AG04450 (cell line): ENCODE measurements around the gene ZKSCAN3. TPM values are rescaled to one million over a fixed set of nuclear protein-coding genes. Genes with fewer than 3 reads are reported as not detected.
"Not testable (repeated sequence)": the region's sequence is repeated elsewhere in the genome, so short reads cannot be mapped to it uniquely, and the experiment has no call there.

Experiments used
- CTCF ChIA-PET: fragments of 300-600, 350-600 bp; formaldehyde crosslinking; extraction: SDS; loops from one replicate; lab custom pipeline; 2022; ENCODE audit warnings: antibody characterized with exemption, inconsistent platforms; lab: Charles Lee
- POLR2A ChIA-PET: fragments of 350-600 bp; formaldehyde crosslinking; extraction: SDS; loops from one replicate; lab custom pipeline; 2021; ENCODE audit warnings: antibody characterized with exemption, inconsistent platforms; lab: Yijun Ruan, JAX
- DNase-seq: peaks from one replicate; pipeline ENCODE4 v3.0.0-alpha.2; 2011; ENCODE audit warnings: low read depth, low spot score
- H3K27ac ChIP-seq: one replicate; pipeline ENCODE4 v1.5.1; 2012; ENCODE audit warnings: low read depth, low read length, control low read depth
- H3K27me3 ChIP-seq: one replicate; pipeline ENCODE4 v1.6.0; 2012; ENCODE audit warnings: low read length; ENCODE audit not compliant: control insufficient read depth, insufficient read depth
- H3K4me3 ChIP-seq: 2 replicates; pipeline ENCODE4 v1.5.1; 2011; ENCODE audit warnings: mild to moderate bottlenecking, low read depth, low read length, control low read depth
- H3K9me3 ChIP-seq: 2 replicates; pipeline ENCODE4 v1.5.1; 2012; ENCODE audit warnings: low read length; ENCODE audit not compliant: control insufficient read depth, insufficient read depth
- CTCF ChIP-seq: IDR thresholded peaks from 2 replicates; pipeline ENCODE4 v1.5.1; 2011; ENCODE audit warnings: low read depth, low read length, control low read depth, inconsistent platforms
- polyA plus RNA-seq: library from polyadenylated mRNA; depleted of rRNA; stranded (reverse); fragments of >200 nt; gene quantifications from 2 replicates; pipeline ENCODE4 v1.2.3, GENCODE V29; 2011

The ZKSCAN3 gene
- polyA plus RNA-seq, 1 experiment, result 6.0 TPM

DNA sequence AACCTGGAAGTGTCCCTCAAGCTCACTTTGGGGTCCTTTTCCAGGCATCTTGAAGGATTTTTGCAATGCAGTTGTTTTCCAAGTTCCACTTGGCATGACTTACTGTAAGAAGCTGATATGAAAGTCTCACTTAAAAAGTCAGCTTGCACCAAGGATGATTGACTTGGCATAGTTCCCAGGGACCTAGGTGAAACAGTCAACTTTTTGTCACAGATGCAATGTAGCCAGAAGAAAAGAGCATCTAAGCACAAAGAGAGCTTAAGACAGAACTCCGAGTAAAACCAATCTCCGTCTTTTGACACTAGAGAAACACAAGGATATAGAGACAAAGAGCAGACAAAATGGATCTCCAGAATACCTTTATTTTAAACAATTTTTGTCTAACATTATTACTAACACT is 52.5 kb downstream of the ZKSCAN3 start:
- Histone ChIP-seq H3K4me3 (no peak overlapping the region), H3K9me3 (no peaks in the 10 kb centered on the region; the same call in 1 of the 2 replicates), H3K27ac (no peak overlapping the region), H3K27me3 (no peaks in the 10 kb centered on the region)
- ChIA-PET CTCF (interaction anchor here (1.1 kb wide), 1 partner anchor 46 kb away, joined by 4 read pairs; no protein-coding TSS in a partner anchor), POLR2A (no interaction called here)
- no peak for TF ChIP-seq CTCF
- no peak for DNase-seq

DNA sequence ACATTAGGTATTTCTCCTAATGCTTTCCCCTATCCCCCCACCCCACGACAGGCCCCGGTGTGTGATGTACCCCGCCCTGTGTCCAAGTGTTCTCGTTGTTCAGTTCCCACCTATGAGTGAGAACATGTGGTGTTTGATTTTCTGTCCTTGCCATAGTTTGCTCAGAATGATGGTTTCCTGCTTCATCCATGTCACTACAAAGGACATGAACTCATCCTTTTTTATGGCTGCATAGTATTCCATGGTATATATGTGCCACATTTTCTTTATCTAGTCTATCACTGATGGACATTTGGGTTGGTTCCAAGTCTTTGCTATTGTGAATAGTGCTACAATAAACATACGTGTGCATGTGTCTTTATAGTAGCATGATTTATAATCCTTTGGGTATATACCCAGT is 54.2 kb downstream of the ZKSCAN3 start:
- H3K9me3 ChIP-seq, CTCF ChIA-PET, H3K27ac ChIP-seq, H3K27me3 ChIP-seq, DNase-seq, POLR2A ChIA-PET, H3K4me3 ChIP-seq: not testable (repeated sequence)

DNA sequence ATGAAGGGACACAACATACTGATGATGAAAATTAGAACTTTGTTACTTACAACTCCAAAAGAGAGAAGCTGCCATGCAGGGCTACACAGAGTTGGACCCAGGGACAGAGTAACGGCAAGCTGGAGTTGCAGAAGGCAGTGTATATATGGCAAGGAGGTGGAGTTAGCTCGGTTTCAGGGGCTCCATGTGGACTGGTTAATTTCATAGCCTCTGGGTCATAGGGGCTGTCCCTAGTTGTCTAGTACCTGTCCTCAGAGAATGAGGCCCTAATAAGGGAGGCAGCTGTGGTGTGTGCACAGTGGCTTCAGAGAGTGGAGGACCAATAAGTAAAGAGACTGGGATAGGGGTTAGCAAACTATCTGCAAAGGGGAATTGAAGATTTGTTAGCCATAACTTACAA is 57.7 kb downstream of the ZKSCAN3 start:
- no peak for DNase-seq
- ChIA-PET CTCF (no interaction called here), POLR2A (no interaction called here)
- no peak overlapping the region for H3K4me3 ChIP-seq
- no peaks in the 10 kb centered on the region for H3K9me3 ChIP-seq
- no peak overlapping the region for H3K27ac ChIP-seq
- H3K27me3 ChIP-seq, result peaks cover 3% of the 10 kb centered on the region
- no peak for TF ChIP-seq CTCF

GRCh38 chr6:28408076-28408802 is 58.5 kb downstream of the ZKSCAN3 start:
- TF ChIP-seq CTCF, result no peak
- CTCF ChIA-PET, result no interaction called here
- H3K27ac ChIP-seq, result no peak overlapping the region
- no peaks in the 10 kb centered on the region for H3K9me3 ChIP-seq
- no peak for DNase-seq
- POLR2A ChIA-PET, result no interaction called here
- peaks cover 3% of the 10 kb centered on the region for H3K27me3 ChIP-seq
- H3K4me3 ChIP-seq, result no peak overlapping the region

GRCh38 chr6:28410767-28411166 is 61.0 kb downstream of the ZKSCAN3 start:
- ChIA-PET POLR2A (no interaction called here), CTCF (no interaction called here)
- Histone ChIP-seq H3K9me3 (no peaks in the 10 kb centered on the region), H3K27me3 (peaks cover 3% of the 10 kb centered on the region), H3K27ac (no peak overlapping the region), H3K4me3 (no peak overlapping the region)
- no peak for TF ChIP-seq CTCF
- DNase-seq, result no peak
